OCI-LY3 (cell line): ENCODE data around the gene ITM2C.

ENCODE experiments used
- CTCF ChIP-seq: fragments of 200-600, 300-600 bp; sonication (generic); IDR thresholded peaks from 2 replicates; pipeline ENCODE4 v1.5.1; 2014; ENCODE audit warnings: antibody characterized with exemption, low read length, low read depth
- EZH2phosphoT487 ChIP-seq: fragments of 200-600 bp; shearing (Covaris generic); IDR thresholded peaks from 2 replicates; pipeline ENCODE4 v1.6.1; 2018; ENCODE audit warnings: antibody characterized with exemption, mixed run types, low read depth

DNA sequence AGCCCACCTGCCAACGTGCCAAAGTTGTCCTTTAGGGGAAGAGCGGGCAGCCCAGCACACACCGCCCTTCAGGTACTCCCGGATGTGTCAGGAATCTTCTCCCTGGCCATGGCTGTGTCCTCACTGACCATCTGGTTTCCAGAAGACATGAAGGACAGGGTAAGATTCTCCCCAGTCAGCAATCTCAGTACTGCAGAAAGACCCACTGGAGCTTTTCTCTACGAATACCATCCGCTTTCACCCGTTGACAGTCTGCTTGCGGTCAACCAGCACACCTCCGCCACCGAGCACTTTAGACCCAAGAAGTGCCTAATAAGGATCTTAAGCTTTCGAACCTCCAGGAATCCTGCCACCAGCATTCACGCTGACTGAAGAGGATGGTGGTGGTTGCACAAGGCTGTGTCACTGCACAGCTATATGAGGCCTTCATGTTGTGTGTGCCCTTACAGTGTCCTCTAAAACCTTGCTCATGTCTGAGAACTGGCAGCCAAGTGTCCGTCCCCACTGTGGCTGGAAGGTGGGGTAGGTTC is 42.7 kb upstream of the ITM2C start:
- no peak for TF ChIP-seq CTCF
- TF ChIP-seq EZH2phosphoT487: no peak
